Gastrocnemius medialis (tissue), 4 donors: ENCODE measurements around the gene CARMIL1. TPM values are rescaled to one million over a fixed set of nuclear protein-coding genes. Genes with fewer than 3 reads are reported as not detected.

Experiments used
- ATAC-seq, 2 donors: fragments of 150-250 bp; one replicate each; pipeline ENCODE4 v1.9.1; 2016
- DNase-seq, 2 donors: peaks; one replicate each; pipeline ENCODE4 v3.0.0-alpha.2; 2019
- H3K27ac ChIP-seq, 4 donors: fragments of 200-600 bp; sonication (generic); 1 replicate in 1 of 4; 2 replicates in 3 of 4; pipeline ENCODE4 v1.5.1; 2016 to 2018; ENCODE audit warnings: mild to moderate bottlenecking in 2 of 4, moderate library complexity in 1 of 4
- H3K27me3 ChIP-seq, 3 donors: fragments of 200-600 bp; sonication (generic) in 2 of 3; 1 replicate in 1 of 3; 2 replicates in 2 of 3; pipeline versions ENCODE4 v1.5.1 to v1.6.0; 2016 to 2019; ENCODE audit warnings: mild to moderate bottlenecking in 1 of 3, moderate library complexity in 1 of 3
- H3K36me3 ChIP-seq, 2 donors: fragments of 200-600 bp; sonication (generic) in 1 of 2; one replicate each; pipeline ENCODE4 v1.5.1; 2017 to 2018
- H3K4me1 ChIP-seq, 2 donors: fragments of 200-600 bp; sonication (generic) in 1 of 2; one replicate each; pipeline ENCODE4 v1.5.1; 2016 to 2017; ENCODE audit warnings: mild to moderate bottlenecking in 2 of 2
- H3K4me3 ChIP-seq, 4 donors: fragments of 200-600 bp; sonication (generic) in 3 of 4; 1 replicate in 1 of 4; 2 replicates in 3 of 4; pipeline ENCODE4 v1.5.1; 2016 to 2019; ENCODE audit warnings: mild to moderate bottlenecking in 2 of 4
- H3K9me3 ChIP-seq, 3 donors: fragments of 200-600 bp; sonication (generic) in 2 of 3; 1 replicate in 1 of 3; 2 replicates in 2 of 3; pipeline ENCODE4 v1.5.1; 2016 to 2019
- POLR2A ChIP-seq, 2 donors: fragments of 450-650 bp; IDR thresholded peaks; one replicate each; pipeline ENCODE4 v1.6.1; 2017; ENCODE audit warnings: antibody characterized with exemption in 2 of 2, mild to moderate bottlenecking in 2 of 2, moderate library complexity in 2 of 2
- in situ Hi-C, 4 donors: fragments of 200-750 bp; cut with MboI; loops; one replicate each; pipeline versions ENCODE4 v1.15.0 to v1.8.0; 2017; ENCODE audit warnings: low sequenced_read_pairs in 4 of 4
- intact Hi-C: fragments of 100-400 bp; cut with DNase I; formaldehyde crosslinking; loops from one replicate; pipeline ENCODE4 v1.15.1; 2023; ENCODE audit warnings: low total_unique reads
- total RNA-seq, 4 donors: library from RNA; depleted of rRNA; stranded (reverse); fragments of >200 nt; gene quantifications; one replicate each; pipeline versions ENCODE4 v1.1.0 to v1.2.3, GENCODE V29; 2016
- TF ChIP-seq, protein P1 (sequence below), 5 experiments: fragments of 450-650 bp in 3 of 5; fragments of 200-600 bp in 2 of 5; sonication (generic) in 2 of 5; IDR thresholded peaks in 4 of 5; conservative IDR thresholded peaks in 1 of 5; 1 replicate in 4 of 5; 2 replicates in 1 of 5; pipeline ENCODE4 v1.5.1; 2016 to 2019; ENCODE audit warnings: antibody characterized with exemption in 5 of 5, mild to moderate bottlenecking in 3 of 5, moderate library complexity in 3 of 5

Gene CARMIL1
- total RNA-seq, 4 donors from 2014 or later = 0.87 to 2.1 (median 1.7) TPM

DNA sequence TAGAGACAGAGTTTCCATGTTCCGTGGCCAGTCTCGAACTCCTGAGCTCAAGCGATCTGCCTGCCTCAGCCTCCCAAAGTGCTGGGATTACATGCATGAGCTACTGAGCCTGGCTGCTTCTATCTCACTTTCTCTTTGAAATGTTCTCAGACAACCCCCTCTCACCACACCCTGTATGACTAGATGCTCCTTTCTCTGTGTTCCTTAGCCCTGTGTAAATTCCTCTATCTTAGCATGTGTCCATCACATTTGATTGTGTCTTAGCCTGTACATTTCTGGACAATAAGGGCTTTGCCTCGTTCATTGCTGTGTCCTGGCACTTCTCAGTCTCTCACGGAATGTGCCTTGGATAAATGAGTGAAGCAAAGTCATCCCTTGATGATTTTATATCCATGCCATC, 204.8 kb downstream of the CARMIL1 start:
- no peak overlapping the region for H3K27ac ChIP-seq
- TF ChIP-seq POLR2A (IDR thresholded peaks at IDR 0.05) = no peak
- TF ChIP-seq, protein P1, sequence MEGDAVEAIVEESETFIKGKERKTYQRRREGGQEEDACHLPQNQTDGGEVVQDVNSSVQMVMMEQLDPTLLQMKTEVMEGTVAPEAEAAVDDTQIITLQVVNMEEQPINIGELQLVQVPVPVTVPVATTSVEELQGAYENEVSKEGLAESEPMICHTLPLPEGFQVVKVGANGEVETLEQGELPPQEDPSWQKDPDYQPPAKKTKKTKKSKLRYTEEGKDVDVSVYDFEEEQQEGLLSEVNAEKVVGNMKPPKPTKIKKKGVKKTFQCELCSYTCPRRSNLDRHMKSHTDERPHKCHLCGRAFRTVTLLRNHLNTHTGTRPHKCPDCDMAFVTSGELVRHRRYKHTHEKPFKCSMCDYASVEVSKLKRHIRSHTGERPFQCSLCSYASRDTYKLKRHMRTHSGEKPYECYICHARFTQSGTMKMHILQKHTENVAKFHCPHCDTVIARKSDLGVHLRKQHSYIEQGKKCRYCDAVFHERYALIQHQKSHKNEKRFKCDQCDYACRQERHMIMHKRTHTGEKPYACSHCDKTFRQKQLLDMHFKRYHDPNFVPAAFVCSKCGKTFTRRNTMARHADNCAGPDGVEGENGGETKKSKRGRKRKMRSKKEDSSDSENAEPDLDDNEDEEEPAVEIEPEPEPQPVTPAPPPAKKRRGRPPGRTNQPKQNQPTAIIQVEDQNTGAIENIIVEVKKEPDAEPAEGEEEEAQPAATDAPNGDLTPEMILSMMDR (IDR thresholded peaks at IDR 0.05 in 4 of 5, conservative IDR thresholded peaks at IDR 0.05 in 1 of 5) = no peak
- in situ Hi-C loops = loop anchor here in 2 of 4 donors (10.0 to 25.0 kb wide), 2 partner anchors 209 to 222 kb away; partner anchors contain the start of gene CARMIL1 (in 1 of the 2)

DNA sequence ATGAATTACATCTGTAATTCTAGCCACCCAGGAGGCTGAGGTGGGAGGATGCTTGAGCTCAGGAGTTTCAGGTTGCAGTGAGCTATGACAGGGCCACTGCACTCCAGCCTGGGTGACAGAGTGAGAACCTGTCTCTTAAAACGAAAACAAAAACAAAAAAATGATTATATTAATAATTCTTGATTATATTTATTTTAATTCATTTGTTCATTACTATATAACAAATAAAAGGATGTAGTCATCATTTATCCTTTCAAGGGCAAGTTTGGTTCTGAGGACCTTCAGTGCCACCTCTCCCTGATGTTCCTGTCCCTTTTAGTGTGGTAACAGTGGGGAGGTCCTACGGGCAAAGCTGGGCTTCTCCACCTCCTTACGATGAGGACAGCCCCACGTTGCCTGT, 205.7 kb downstream of the CARMIL1 start:
- H3K9me3 ChIP-seq = no peaks in the 10 kb centered on the region
- DNase-seq (no peak), ATAC-seq (no peak)
- H3K4me3 ChIP-seq = no peak overlapping the region
- intact Hi-C loops (no loop called here), in situ Hi-C loops (loop anchor here in 3 of 4 donors (5.0 to 25.0 kb wide), 3 partner anchors 203 to 223 kb away; partner anchors contain the start of gene CARMIL1 (in 1 of the 3))
- no peaks in the 10 kb centered on the region for H3K36me3 ChIP-seq
- H3K27ac ChIP-seq = no peak overlapping the region
- H3K27me3 ChIP-seq = no peaks in the 10 kb centered on the region
- H3K4me1 ChIP-seq = no peaks in the 10 kb centered on the region
- TF ChIP-seq POLR2A (IDR thresholded peaks at IDR 0.05) = no peak
- TF ChIP-seq, protein P1 (IDR thresholded peaks at IDR 0.05 in 4 of 5, conservative IDR thresholded peaks at IDR 0.05 in 1 of 5) = no peak

More for the DNA sequence above, 204.8 kb downstream of the CARMIL1 start:
- Histone ChIP-seq H3K27me3 (no peaks in the 10 kb centered on the region), H3K4me1 (no peaks in the 10 kb centered on the region), H3K9me3 (no peaks in the 10 kb centered on the region), H3K4me3 (no peak overlapping the region), H3K36me3 (no peaks in the 10 kb centered on the region)
- ATAC-seq (no peak), DNase-seq (no peak)
- intact Hi-C loops = no loop called here

DNA sequence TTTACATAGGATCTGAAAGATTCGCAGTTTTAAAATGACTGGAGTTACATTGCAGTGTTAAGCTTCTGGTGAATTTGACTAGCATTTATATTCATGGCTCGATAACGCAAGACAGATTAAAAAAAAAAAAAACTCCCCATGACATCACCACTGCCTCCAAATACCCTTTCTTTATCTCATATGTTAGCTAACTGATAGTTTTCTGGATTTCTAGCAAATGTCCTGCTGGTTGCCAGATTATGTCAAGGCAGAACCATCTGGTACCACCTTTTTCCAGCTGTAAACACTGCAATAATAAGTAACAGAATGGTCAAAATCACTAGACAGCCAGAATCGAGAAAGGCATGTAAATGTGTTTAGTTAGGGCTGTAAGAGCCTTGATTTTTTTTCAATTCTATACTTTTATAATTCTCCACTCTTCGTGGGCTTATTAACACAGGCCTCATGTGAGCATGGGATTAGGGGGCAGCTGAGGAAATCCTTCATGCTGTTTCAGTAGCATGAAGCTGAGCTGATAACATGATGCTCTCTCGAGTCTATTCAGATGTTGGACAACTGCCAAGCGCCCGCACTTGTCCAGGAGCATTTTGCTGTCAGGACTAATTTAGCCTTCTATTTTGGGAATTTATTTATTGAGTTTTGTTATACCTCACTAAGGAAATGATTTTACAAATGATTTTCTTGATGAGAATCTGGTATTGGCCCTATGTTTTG, 206.8 kb downstream of the CARMIL1 start:
- in situ Hi-C loops = loop anchor here in 3 of 4 donors (5.0 to 25.0 kb wide), 3 partner anchors 204 to 224 kb away; partner anchors contain the start of gene CARMIL1 (in 1 of the 3)

DNA sequence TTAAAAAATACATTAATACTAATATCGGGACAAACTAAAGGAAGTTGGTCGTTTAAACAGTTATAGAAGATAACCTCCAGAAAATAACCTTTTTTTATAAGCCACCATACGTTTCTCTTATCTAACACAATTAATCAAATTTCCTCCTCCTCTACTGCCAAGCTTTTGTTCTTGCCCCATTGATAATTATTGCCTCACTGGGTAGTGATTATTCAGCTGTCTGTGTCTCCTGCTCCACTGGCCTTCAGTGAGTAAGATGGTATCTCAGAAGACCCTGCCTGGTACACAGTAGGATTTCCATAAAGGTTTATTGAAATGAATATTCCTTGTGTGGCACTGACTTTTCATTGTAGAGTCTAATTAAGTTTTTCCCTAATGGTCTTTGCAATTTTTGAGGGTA, 207.4 kb downstream of the CARMIL1 start:
- in situ Hi-C loops = loop anchor here in 3 of 4 donors (5.0 to 25.0 kb wide), 3 partner anchors 204 to 224 kb away; partner anchors contain the start of gene CARMIL1 (in 1 of the 3)
- intact Hi-C loops = no loop called here
- no peak for ATAC-seq
- TF ChIP-seq POLR2A (IDR thresholded peaks at IDR 0.05) = no peak
- TF ChIP-seq, protein P1 (IDR thresholded peaks at IDR 0.05 in 4 of 5, conservative IDR thresholded peaks at IDR 0.05 in 1 of 5) = no peak
- Histone ChIP-seq H3K4me1 (no peaks in the 10 kb centered on the region), H3K9me3 (no peaks in the 10 kb centered on the region), H3K27ac (no peak overlapping the region), H3K27me3 (no peaks in the 10 kb centered on the region), H3K36me3 (no peaks in the 10 kb centered on the region), H3K4me3 (no peak overlapping the region)
- DNase-seq = no peak

More for the DNA sequence above, 206.8 kb downstream of the CARMIL1 start:
- no peaks in the 10 kb centered on the region for H3K27me3 ChIP-seq
- ATAC-seq (no peak), DNase-seq (no peak)
- H3K27ac ChIP-seq = no peak overlapping the region
- TF ChIP-seq, protein P1 (IDR thresholded peaks at IDR 0.05 in 4 of 5, conservative IDR thresholded peaks at IDR 0.05 in 1 of 5) = no peak
- no peak for TF ChIP-seq POLR2A (IDR thresholded peaks at IDR 0.05)
- no peak overlapping the region for H3K4me3 ChIP-seq
- no peaks in the 10 kb centered on the region for H3K4me1 ChIP-seq
- intact Hi-C loops = no loop called here
- no peaks in the 10 kb centered on the region for H3K36me3 ChIP-seq
- no peaks in the 10 kb centered on the region for H3K9me3 ChIP-seq
